Stimulated activated CD8-positive, alpha-beta memory T cell treated with anti-CD3 and anti-CD28 coated beads, Interleukin-7, amount 100 ng/mL, for 4 hours (primary cell): ENCODE results near the gene MAPK13.

Experiments
- DNase-seq, 2 donors: peaks; one replicate each; pipeline ENCODE4 v3.0.0-alpha.2; 2020; ENCODE audit warnings: low read depth in 2 of 2

Gene MAPK13

DNA sequence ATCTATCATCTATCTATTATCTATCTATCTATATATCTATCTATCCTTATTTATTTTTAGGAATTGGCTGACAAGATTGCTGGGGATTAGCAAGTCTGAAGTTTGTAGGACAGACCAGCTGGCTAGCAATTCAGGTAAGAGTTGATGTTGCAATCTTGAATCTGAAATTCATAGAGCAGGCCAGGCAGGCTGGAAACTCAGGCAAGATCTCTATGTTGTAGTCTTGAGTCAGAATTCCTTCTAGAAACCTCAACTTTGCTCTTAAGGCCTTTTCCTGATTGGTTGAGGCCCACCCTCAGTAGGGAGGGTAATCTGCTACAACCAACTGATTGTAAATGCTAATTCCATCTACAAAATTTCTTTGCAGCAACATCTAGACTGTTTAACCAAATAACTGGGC is 19.2 kb downstream of the MAPK13 start:
- DNase-seq, result no peak

GRCh38 chr6:36150283-36150682 is 20.0 kb downstream of the MAPK13 start:
- DNase-seq, result no peak

DNA sequence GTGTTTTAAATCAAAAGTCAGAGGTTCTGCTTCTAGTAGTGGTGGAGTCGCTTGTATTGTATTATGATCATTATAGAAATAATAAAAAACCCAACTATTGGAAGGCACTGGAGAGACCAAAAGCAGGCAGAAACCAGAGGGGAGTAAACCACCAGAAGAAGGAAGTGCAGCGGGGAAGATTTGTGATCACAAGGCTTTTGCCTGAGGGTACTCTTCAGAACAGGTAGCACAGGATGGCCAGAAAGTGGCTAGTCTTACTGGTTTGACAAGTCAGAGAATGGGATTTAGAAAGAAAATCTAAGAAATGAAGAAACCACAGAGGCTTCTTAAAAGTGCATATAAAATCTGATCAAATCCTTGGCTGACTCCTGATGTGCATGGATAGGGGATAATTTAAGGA is 24.0 kb downstream of the MAPK13 start:
- DNase-seq, result no peak

DNA sequence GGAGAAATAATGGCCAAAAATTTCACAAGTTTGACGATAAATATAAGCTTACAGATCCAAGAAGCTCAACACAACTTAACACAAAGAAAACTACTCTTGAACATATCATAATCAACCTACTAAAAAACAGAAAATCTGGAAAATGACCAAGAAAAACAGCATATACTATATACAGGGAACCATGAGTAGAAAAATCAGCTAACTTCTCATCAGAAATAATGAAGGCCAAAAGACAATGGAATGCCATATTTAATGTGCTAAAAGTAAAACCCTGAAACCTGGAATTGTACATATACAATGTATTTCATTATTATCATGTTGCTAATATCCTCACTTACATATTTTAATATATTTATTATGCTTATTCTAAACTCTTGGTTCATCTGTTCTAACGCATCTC is 25.3 kb downstream of the MAPK13 start:
- no peak for DNase-seq

GRCh38 chr6:36160147-36160760 is 29.9 kb downstream of the MAPK13 start:
- DNase-seq, result no peak

DNA sequence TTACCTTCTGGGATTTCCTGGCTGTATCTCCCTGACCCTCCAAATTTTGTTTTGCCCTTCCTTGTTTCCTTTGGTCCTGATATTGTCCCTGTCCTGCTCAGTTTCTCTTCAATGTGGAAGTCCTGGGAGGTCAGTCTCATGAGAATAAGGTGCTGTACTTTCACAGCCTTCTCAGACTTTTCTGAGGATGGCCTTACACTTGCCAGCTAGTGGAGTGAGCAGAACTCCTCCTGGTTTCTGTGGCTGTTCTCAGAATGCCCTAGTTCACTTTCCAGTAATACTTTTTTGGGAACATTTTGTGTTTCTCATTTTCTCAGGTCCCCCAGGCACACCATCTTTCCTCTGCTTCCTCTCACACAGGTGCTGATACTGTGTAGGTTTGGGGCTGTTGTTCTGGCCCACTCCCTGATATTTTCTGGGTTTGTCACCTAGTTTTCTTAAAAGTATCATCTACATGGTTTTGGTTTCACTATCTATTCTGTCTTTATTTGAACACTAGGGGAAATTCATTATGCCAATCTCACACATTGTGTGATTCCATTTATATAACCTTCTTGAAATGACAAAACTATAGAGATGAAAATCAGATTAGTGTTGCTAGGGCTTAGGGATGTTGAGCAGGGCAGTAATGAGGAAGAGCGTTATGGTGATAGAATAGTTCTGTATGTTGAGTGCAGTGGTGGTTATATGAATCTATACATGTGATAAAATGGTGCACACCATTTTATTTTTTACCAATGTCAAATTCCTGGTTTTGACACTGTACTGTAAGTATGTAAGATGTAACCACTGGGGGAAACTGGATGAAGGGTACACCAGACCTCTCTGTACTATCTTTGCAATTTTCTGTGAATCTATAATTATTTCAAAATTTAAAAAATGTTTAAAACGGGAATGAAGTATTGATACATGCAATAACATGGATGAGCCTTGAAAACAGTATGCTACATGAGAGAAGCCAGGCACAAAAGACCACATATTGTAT is 39.0 kb downstream of the MAPK13 start:
- no peak for DNase-seq

DNA sequence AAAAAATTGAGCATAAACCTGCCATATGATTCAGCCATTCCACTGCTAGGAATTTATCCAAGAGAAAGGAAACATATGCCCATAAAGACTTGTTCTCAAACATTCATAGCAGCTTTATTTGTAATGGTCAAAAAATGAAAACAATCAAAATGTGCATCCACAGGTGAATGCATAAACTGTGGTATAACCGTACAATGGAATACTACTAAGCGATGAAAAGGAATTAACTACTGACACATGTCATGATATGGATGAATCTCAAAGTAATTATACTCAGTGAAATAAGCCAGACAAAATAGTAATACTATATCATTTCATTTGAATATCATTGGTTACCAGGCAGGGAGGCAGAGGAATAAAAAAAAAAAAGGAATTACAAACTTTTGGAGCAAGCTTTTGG is 40.4 kb downstream of the MAPK13 start:
- no peak for DNase-seq

GRCh38 chr6:36171573-36171972 is 41.3 kb downstream of the MAPK13 start:
- DNase-seq, result no peak

- no peak for DNase-seq
Observed at GRCh38 chr6:36177166-36177565, 46.9 kb downstream of the MAPK13 start.

DNA sequence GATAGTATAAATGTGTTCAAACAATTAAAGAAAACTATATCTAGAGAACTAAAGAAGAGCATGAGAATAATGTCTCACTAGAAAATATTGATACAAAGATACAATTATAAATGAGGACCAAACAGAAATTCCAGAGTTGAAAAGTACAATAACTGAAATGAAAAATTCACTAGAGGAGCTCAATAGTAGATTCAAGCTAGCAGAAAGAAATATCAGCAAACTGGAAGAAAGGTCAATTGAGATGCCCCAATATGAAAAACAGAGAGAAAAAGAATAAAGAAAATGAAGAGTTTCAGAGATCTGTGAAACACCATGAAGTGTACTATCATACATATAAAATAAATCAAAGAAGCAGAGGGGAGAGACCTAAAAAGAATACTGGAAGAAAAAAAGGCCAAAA is 48.2 kb downstream of the MAPK13 start:
- no peak for DNase-seq

GRCh38 chr6:36180126-36180525 is 49.8 kb downstream of the MAPK13 start:
- DNase-seq, result no peak

DNA sequence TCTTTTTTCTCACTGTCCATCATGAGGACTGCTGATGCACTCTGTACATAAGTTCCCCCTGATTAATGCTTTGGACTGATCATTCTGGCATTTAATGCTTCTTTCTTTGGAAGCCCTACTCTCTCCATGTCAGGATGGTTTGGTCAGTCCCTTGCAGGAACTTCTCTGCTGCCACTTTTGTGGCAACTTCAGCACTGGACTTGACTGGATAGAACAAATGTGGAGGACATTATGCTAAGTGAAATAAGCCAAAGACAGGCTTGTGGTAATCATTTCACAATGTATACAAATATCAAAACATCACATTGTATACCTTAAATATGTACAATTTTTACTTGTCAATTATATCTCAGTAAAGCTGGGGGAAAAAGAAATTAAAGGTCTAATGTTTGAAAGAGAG is 54.0 kb downstream of the MAPK13 start:
- DNase-seq, result no peak

GRCh38 chr6:36186199-36186598 is 55.9 kb downstream of the MAPK13 start:
- no peak for DNase-seq

GRCh38 chr6:36187446-36187845 is 57.1 kb downstream of the MAPK13 start:
- no peak for DNase-seq
